Osteoblast (primary cell): ENCODE measurements around the gene NME4. TPM values are rescaled to one million over a fixed set of nuclear protein-coding genes. Genes with fewer than 3 reads are reported as not detected.

Experiments used
- DNase-seq: peaks from one replicate; pipeline ENCODE4 v3.0.0; 2011; ENCODE audit warnings: low spot score, mixed read lengths; ENCODE audit not compliant: insufficient read length; ENCODE audit errors: missing footprints
- H2AFZ ChIP-seq: 2 replicates; pipeline ENCODE4 v1.6.0; 2011; ENCODE audit warnings: mild to moderate bottlenecking, low read length
- H3K27ac ChIP-seq: 2 replicates; pipeline ENCODE4 v1.5.1; 2011; ENCODE audit warnings: mild to moderate bottlenecking, low read depth, low read length, moderate library complexity
- H3K27me3 ChIP-seq: 2 replicates; pipeline ENCODE4 v1.6.0; 2012; ENCODE audit warnings: mild to moderate bottlenecking, control low read depth, inconsistent platforms, low read length, moderate library complexity; ENCODE audit not compliant: insufficient read depth
- H3K36me3 ChIP-seq: 2 replicates; pipeline ENCODE4 v1.5.1; 2011; ENCODE audit warnings: mild to moderate bottlenecking, low read length, control low read depth, moderate library complexity; ENCODE audit not compliant: insufficient read depth
- H3K4me1 ChIP-seq: 2 replicates; pipeline ENCODE4 v1.5.1; 2011; ENCODE audit warnings: mild to moderate bottlenecking, low read length, control low read depth, moderate library complexity; ENCODE audit not compliant: insufficient read depth
- H3K4me2 ChIP-seq: 2 replicates; pipeline ENCODE4 v1.6.0; 2011; ENCODE audit warnings: mild to moderate bottlenecking, low read length; ENCODE audit not compliant: insufficient read depth
- H3K4me3 ChIP-seq: fragments of 200-600 bp; sonication (generic); 3 replicates; pipeline ENCODE4 v1.5.1; 2012; ENCODE audit warnings: mild to moderate bottlenecking, low read length, inconsistent platforms; ENCODE audit not compliant: insufficient read depth
- H3K79me2 ChIP-seq: 2 replicates; pipeline ENCODE4 v1.6.0; 2012; ENCODE audit warnings: mild to moderate bottlenecking, low read length, control low read depth, inconsistent platforms; ENCODE audit not compliant: insufficient read depth
- H3K9me3 ChIP-seq: 2 replicates; pipeline ENCODE4 v1.5.1; 2011; ENCODE audit warnings: low read depth, low read length, control low read depth
- H4K20me1 ChIP-seq: 2 replicates; pipeline ENCODE4 v1.6.0; 2012; ENCODE audit warnings: mild to moderate bottlenecking, low read length, control low read depth; ENCODE audit not compliant: insufficient read depth
- CTCF ChIP-seq: IDR thresholded peaks from 2 replicates; pipeline ENCODE4 v1.5.1; 2011; ENCODE audit warnings: mild to moderate bottlenecking, low read depth, low read length, moderate library complexity; ENCODE audit errors: extremely low read depth
- total RNA-seq: library from RNA; depleted of rRNA; stranded (reverse); fragments of >200 nt; gene quantifications from 2 replicates; pipeline ENCODE4 v1.2.3, GENCODE V29; 2012

NME4 gene
- total RNA-seq, 1 donor: 83.6 TPM

DNA sequence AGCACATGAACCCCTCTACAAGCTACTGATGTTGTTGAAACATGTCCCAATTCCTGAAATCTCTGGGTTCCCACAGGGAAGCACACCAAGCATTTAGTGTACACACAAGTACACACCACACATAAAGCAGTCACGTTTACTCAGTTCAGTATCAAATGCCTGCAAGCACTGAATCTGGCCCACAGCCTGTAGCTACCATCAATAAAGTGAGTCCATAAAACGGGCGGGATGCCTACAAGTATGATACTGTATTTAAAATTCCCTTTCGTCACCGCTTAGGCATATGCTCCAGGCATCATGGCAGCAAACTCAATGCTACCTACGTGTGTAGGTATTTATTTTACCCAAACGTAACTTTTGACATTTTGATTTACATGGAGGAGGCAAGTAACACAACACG is 46.8 kb upstream of the NME4 start:
- no peaks in the 10 kb centered on the region for H3K9me3 ChIP-seq

GRCh38 chr16:351804-352520 is 45.0 kb upstream of the NME4 start:
- Histone ChIP-seq H3K4me2 (peak overlapping the region; percentile 86), H3K36me3 (peaks cover 3% of the 10 kb centered on the region), H4K20me1 (peaks cover 27% of the 10 kb centered on the region), H3K79me2 (peaks cover 44% of the 10 kb centered on the region), H2AFZ (peak overlapping the region; percentile 72), H3K9me3 (no peaks in the 10 kb centered on the region), H3K27ac (no peak overlapping the region), H3K4me1 (no peaks in the 10 kb centered on the region), H3K4me3 (peak overlapping the region; percentile 81), H3K27me3 (no peaks in the 10 kb centered on the region)
- TF ChIP-seq CTCF: no peak
- DNase-seq: peak; percentile 96

More for the DNA sequence above, 46.8 kb upstream of the NME4 start:
- DNase-seq: peak; percentile 41
- H3K27me3 ChIP-seq: no peaks in the 10 kb centered on the region
- no peak overlapping the region for H3K4me2 ChIP-seq
- no peak overlapping the region for H3K4me3 ChIP-seq
- H3K4me1 ChIP-seq: peaks cover 5% of the 10 kb centered on the region
- peaks cover 61% of the 10 kb centered on the region for H3K79me2 ChIP-seq
- H4K20me1 ChIP-seq: peaks cover 37% of the 10 kb centered on the region
- no peak overlapping the region for H3K27ac ChIP-seq
- H2AFZ ChIP-seq: no peak overlapping the region
- no peak for TF ChIP-seq CTCF
- H3K36me3 ChIP-seq: peaks cover 3% of the 10 kb centered on the region

- Histone ChIP-seq H3K4me3 (peak within 1 kb of the TSS; percentile 81), H3K9me3 (no peaks in the 10 kb centered on the region), H3K4me1 (no peaks in the 10 kb centered on the region), H2AFZ (peak within 1 kb of the TSS; percentile 72), H4K20me1 (peaks cover 21% of the 10 kb centered on the region), H3K79me2 (peaks cover 36% of the 10 kb centered on the region), H3K27me3 (no peaks in the 10 kb centered on the region), H3K36me3 (peaks cover 3% of the 10 kb centered on the region), H3K27ac (no peak within 1 kb of the TSS), H3K4me2 (peak within 1 kb of the TSS; percentile 86)
- peak; percentile 100 for DNase-seq
- TF ChIP-seq CTCF: peak; percentile 12
These were observed 44.2 kb upstream of the NME4 start, which contains the start of gene AXIN1 for GRCh38 chr16:352547-353403. Gene AXIN1, minus strand, starts transcription at chr16:352723. Its CDS starts 5,698 bp downstream, at chr16:347025.
